OCI-LY1 (cell line): ENCODE measurements around the gene ACTA1.

Experiments
- EZH2 ChIP-seq: fragments of 200-600 bp; sonication (generic), shearing (Covaris generic); IDR thresholded peaks from 2 replicates; pipeline ENCODE4 v1.8.0; 2017; ENCODE audit warnings: borderline replicate concordance, mixed run types, mild to moderate bottlenecking, antibody characterized with exemption, low read length, moderate library complexity, mixed read lengths
- TF ChIP-seq, protein P1 (sequence below): fragments of 200-600 bp; sonication (generic), shearing (Covaris generic); IDR thresholded peaks from 2 replicates; pipeline ENCODE4 v1.5.1; 2017; ENCODE audit warnings: mild to moderate bottlenecking, antibody characterized with exemption, low read length, moderate library complexity, mixed read lengths

GRCh38 chr1:229408458-229409037 is 25.3 kb downstream of the ACTA1 start:
- TF ChIP-seq, protein P1, sequence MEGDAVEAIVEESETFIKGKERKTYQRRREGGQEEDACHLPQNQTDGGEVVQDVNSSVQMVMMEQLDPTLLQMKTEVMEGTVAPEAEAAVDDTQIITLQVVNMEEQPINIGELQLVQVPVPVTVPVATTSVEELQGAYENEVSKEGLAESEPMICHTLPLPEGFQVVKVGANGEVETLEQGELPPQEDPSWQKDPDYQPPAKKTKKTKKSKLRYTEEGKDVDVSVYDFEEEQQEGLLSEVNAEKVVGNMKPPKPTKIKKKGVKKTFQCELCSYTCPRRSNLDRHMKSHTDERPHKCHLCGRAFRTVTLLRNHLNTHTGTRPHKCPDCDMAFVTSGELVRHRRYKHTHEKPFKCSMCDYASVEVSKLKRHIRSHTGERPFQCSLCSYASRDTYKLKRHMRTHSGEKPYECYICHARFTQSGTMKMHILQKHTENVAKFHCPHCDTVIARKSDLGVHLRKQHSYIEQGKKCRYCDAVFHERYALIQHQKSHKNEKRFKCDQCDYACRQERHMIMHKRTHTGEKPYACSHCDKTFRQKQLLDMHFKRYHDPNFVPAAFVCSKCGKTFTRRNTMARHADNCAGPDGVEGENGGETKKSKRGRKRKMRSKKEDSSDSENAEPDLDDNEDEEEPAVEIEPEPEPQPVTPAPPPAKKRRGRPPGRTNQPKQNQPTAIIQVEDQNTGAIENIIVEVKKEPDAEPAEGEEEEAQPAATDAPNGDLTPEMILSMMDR: no peak
- TF ChIP-seq EZH2: no peak
